ENCODE data around the gene TP53BP1.

The TP53BP1 gene

GRCh38 chr15:43508991-43509659 lies 16.2 kb upstream of the TP53BP1 start:
- H3K27ac ChIP-seq (ENCODE audit: low read length, poor library complexity, severe bottlenecking) = peak overlapping the region; percentile 82
- H3K36me3 ChIP-seq (ENCODE audit: control insufficient read depth in 1 of 2, insufficient read depth in 2 of 2, low read depth in 1 of 2, low read length in 2 of 2) = no peaks in the 10 kb centered on the region
- H3K27me3 ChIP-seq (ENCODE audit: control insufficient read depth in 1 of 2, insufficient read depth in 1 of 2, low read length in 2 of 2) = peaks cover 0 to 14% of the 10 kb centered on the region in 2 experiments
- no peak overlapping the region for H3K23ac ChIP-seq (ENCODE audit: low read length in 2 of 2)
- no peak overlapping the region for H2AFZ ChIP-seq (ENCODE audit: low read depth, low read length)
- DNase-seq = peak; percentile 62
- H2BK5ac ChIP-seq (ENCODE audit: low read depth, low read length, poor library complexity, severe bottlenecking) = no peak overlapping the region
- peak overlapping the region; percentile 94 for H3K9ac ChIP-seq (ENCODE audit: low read length)
- peak overlapping the region in 1 of 2 experiments; percentile 85 for H3K4me3 ChIP-seq (ENCODE audit: insufficient read depth in 1 of 2, low read depth in 1 of 2, low read length in 2 of 2)
- H4K8ac ChIP-seq (ENCODE audit: low read length) = peak overlapping the region; percentile 19
- H2BK15ac ChIP-seq (ENCODE audit: low read depth, poor library complexity, severe bottlenecking) = no peak overlapping the region
- H2BK120ac ChIP-seq (ENCODE audit: low read depth, low read length) = peak overlapping the region; percentile 35
- no peaks in the 10 kb centered on the region for H3K9me3 ChIP-seq (ENCODE audit: control insufficient read depth, low read length)
- H3K14ac ChIP-seq (ENCODE audit: low read length in 2 of 2) = peak overlapping the region in 1 of 2 experiments; percentile 21
- H3K18ac ChIP-seq (ENCODE audit: low read depth in 1 of 2, low read length in 2 of 2) = peak overlapping the region in 1 of 2 experiments; percentile 63
- peaks cover 13% of the 10 kb centered on the region for H3K4me1 ChIP-seq (ENCODE audit: control insufficient read depth, insufficient read depth, low read depth, low read length)
- no peaks in the 10 kb centered on the region for H3K79me1 ChIP-seq (replicated peaks; ENCODE audit: low read length, poor library complexity, severe bottlenecking)
- peak overlapping the region in 1 of 2 experiments; percentile 61 for H2BK12ac ChIP-seq (ENCODE audit: low read length in 2 of 2)
- no peak overlapping the region for H3K4me2 ChIP-seq (ENCODE audit: low read length, poor library complexity, severe bottlenecking)
- H4K91ac ChIP-seq (ENCODE audit: low read length) = no peak overlapping the region
- WGBS = 73% methylated on average over 7 of the region's 9 CpGs
- H3K4ac ChIP-seq (ENCODE audit: low read depth in 1 of 2, low read length in 2 of 2) = peak overlapping the region in 1 of 2 experiments; percentile 56
- peak overlapping the region; percentile 46 for H2AK5ac ChIP-seq (ENCODE audit: low read length, severe bottlenecking)

- no peak overlapping the region for H2BK5ac ChIP-seq (ENCODE audit: low read depth, low read length, poor library complexity, severe bottlenecking)
- H3K36me3 ChIP-seq (ENCODE audit: control insufficient read depth in 1 of 2, insufficient read depth in 2 of 2, low read depth in 1 of 2, low read length in 2 of 2) = no peaks in the 10 kb centered on the region
- H2AFZ ChIP-seq (ENCODE audit: low read depth, low read length) = no peak overlapping the region
- peak overlapping the region in 1 of 2 experiments; percentile 67 for H3K18ac ChIP-seq (ENCODE audit: low read depth in 1 of 2, low read length in 2 of 2)
- peak overlapping the region in 1 of 2 experiments; percentile 9 for H3K4ac ChIP-seq (ENCODE audit: low read depth in 1 of 2, low read length in 2 of 2)
- DNase-seq = no peak
- no peaks in the 10 kb centered on the region for H3K79me1 ChIP-seq (replicated peaks; ENCODE audit: low read length, poor library complexity, severe bottlenecking)
- no peak overlapping the region for H2BK12ac ChIP-seq (ENCODE audit: low read length in 2 of 2)
- H3K4me1 ChIP-seq (ENCODE audit: control insufficient read depth, insufficient read depth, low read depth, low read length) = peaks cover 13% of the 10 kb centered on the region
- no peaks in the 10 kb centered on the region for H3K9me3 ChIP-seq (ENCODE audit: control insufficient read depth, low read length)
- no peak overlapping the region for H3K4me2 ChIP-seq (ENCODE audit: low read length, poor library complexity, severe bottlenecking)
- peak overlapping the region; percentile 5 for H2AK5ac ChIP-seq (ENCODE audit: low read length, severe bottlenecking)
- no peak overlapping the region for H4K8ac ChIP-seq (ENCODE audit: low read length)
- no peak overlapping the region for H4K91ac ChIP-seq (ENCODE audit: low read length)
- peak overlapping the region; percentile 94 for H3K9ac ChIP-seq (ENCODE audit: low read length)
- no CpG with 5 or more reads among the region's 1 CpG for whole genome bisulfite sequencing
- H2BK15ac ChIP-seq (ENCODE audit: low read depth, poor library complexity, severe bottlenecking) = no peak overlapping the region
- no peak overlapping the region for H2BK120ac ChIP-seq (ENCODE audit: low read depth, low read length)
- peaks cover 0 to 14% of the 10 kb centered on the region in 2 experiments for H3K27me3 ChIP-seq (ENCODE audit: control insufficient read depth in 1 of 2, insufficient read depth in 1 of 2, low read length in 2 of 2)
- no peak overlapping the region for H3K27ac ChIP-seq (ENCODE audit: low read length, poor library complexity, severe bottlenecking)
- no peak overlapping the region for H3K23ac ChIP-seq (ENCODE audit: low read length in 2 of 2)
- H3K4me3 ChIP-seq (ENCODE audit: insufficient read depth in 1 of 2, low read depth in 1 of 2, low read length in 2 of 2) = peak overlapping the region in 1 of 2 experiments; percentile 85
- no peak overlapping the region for H3K14ac ChIP-seq (ENCODE audit: low read length in 2 of 2)
These were observed 15.5 kb upstream of the TP53BP1 start for GRCh38 chr15:43508421-43508820.

- Histone ChIP-seq H3K27ac (ENCODE audit: low read length, poor library complexity, severe bottlenecking) (peak overlapping the region; percentile 58), H2BK120ac (ENCODE audit: low read depth, low read length) (no peak overlapping the region), H2BK5ac (ENCODE audit: low read depth, low read length, poor library complexity, severe bottlenecking) (no peak overlapping the region), H3K9ac (ENCODE audit: low read length) (peak overlapping the region; percentile 13), H3K14ac (ENCODE audit: low read length in 2 of 2) (no peak overlapping the region), H3K4me3 (ENCODE audit: insufficient read depth in 1 of 2, low read depth in 1 of 2, low read length in 2 of 2) (no peak overlapping the region), H3K4ac (ENCODE audit: low read depth in 1 of 2, low read length in 2 of 2) (no peak overlapping the region), H3K23ac (ENCODE audit: low read length in 2 of 2) (no peak overlapping the region), H3K4me1 (ENCODE audit: control insufficient read depth, insufficient read depth, low read depth, low read length) (peaks cover 5% of the 10 kb centered on the region), H3K18ac (ENCODE audit: low read depth in 1 of 2, low read length in 2 of 2) (no peak overlapping the region), H4K8ac (ENCODE audit: low read length) (no peak overlapping the region), H3K36me3 (ENCODE audit: control insufficient read depth in 1 of 2, insufficient read depth in 2 of 2, low read depth in 1 of 2, low read length in 2 of 2) (no peaks in the 10 kb centered on the region), H3K4me2 (ENCODE audit: low read length, poor library complexity, severe bottlenecking) (no peak overlapping the region), H3K27me3 (ENCODE audit: control insufficient read depth in 1 of 2, insufficient read depth in 1 of 2, low read length in 2 of 2) (no peaks in the 10 kb centered on the region), H3K9me3 (ENCODE audit: control insufficient read depth, low read length) (no peaks in the 10 kb centered on the region), H3K79me1 (replicated peaks; ENCODE audit: low read length, poor library complexity, severe bottlenecking) (no peaks in the 10 kb centered on the region), H2AK5ac (ENCODE audit: low read length, severe bottlenecking) (no peak overlapping the region), H2AFZ (ENCODE audit: low read depth, low read length) (no peak overlapping the region), H2BK12ac (ENCODE audit: low read length in 2 of 2) (no peak overlapping the region), H2BK15ac (ENCODE audit: low read depth, poor library complexity, severe bottlenecking) (no peak overlapping the region), H4K91ac (ENCODE audit: low read length) (no peak overlapping the region)
- 67% methylated on average over 1 of the region's 1 CpG for WGBS
- DNase-seq = peak; percentile 53
These were observed 12.8 kb upstream of the TP53BP1 start for GRCh38 chr15:43505738-43506137.

GRCh38 chr15:43499635-43500034 lies 6.7 kb upstream of the TP53BP1 start:
- no peak overlapping the region for H3K23ac ChIP-seq (ENCODE audit: low read length in 2 of 2)
- no peak overlapping the region for H3K4ac ChIP-seq (ENCODE audit: low read depth in 1 of 2, low read length in 2 of 2)
- H2BK15ac ChIP-seq (ENCODE audit: low read depth, poor library complexity, severe bottlenecking) = no peak overlapping the region
- no peaks in the 10 kb centered on the region for H3K9me3 ChIP-seq (ENCODE audit: control insufficient read depth, low read length)
- H2BK5ac ChIP-seq (ENCODE audit: low read depth, low read length, poor library complexity, severe bottlenecking) = no peak overlapping the region
- H4K91ac ChIP-seq (ENCODE audit: low read length) = no peak overlapping the region
- H4K8ac ChIP-seq (ENCODE audit: low read length) = no peak overlapping the region
- no peak overlapping the region for H3K4me2 ChIP-seq (ENCODE audit: low read length, poor library complexity, severe bottlenecking)
- no peak overlapping the region for H2BK12ac ChIP-seq (ENCODE audit: low read length in 2 of 2)
- H3K79me1 ChIP-seq (replicated peaks; ENCODE audit: low read length, poor library complexity, severe bottlenecking) = no peaks in the 10 kb centered on the region
- no peak overlapping the region for H2BK120ac ChIP-seq (ENCODE audit: low read depth, low read length)
- no peaks in the 10 kb centered on the region for H3K36me3 ChIP-seq (ENCODE audit: control insufficient read depth in 1 of 2, insufficient read depth in 2 of 2, low read depth in 1 of 2, low read length in 2 of 2)
- no peak overlapping the region for H3K9ac ChIP-seq (ENCODE audit: low read length)
- no peak overlapping the region for H3K4me3 ChIP-seq (ENCODE audit: insufficient read depth in 1 of 2, low read depth in 1 of 2, low read length in 2 of 2)
- WGBS = no CpG with 5 or more reads among the region's 1 CpG
- H2AFZ ChIP-seq (ENCODE audit: low read depth, low read length) = no peak overlapping the region
- H3K4me1 ChIP-seq (ENCODE audit: control insufficient read depth, insufficient read depth, low read depth, low read length) = no peaks in the 10 kb centered on the region
- no peak overlapping the region for H3K18ac ChIP-seq (ENCODE audit: low read depth in 1 of 2, low read length in 2 of 2)
- H3K27me3 ChIP-seq (ENCODE audit: control insufficient read depth in 1 of 2, insufficient read depth in 1 of 2, low read length in 2 of 2) = no peaks in the 10 kb centered on the region
- H3K14ac ChIP-seq (ENCODE audit: low read length in 2 of 2) = no peak overlapping the region
- DNase-seq = no peak
- H2AK5ac ChIP-seq (ENCODE audit: low read length, severe bottlenecking) = no peak overlapping the region
- no peak overlapping the region for H3K27ac ChIP-seq (ENCODE audit: low read length, poor library complexity, severe bottlenecking)
